Left lung (tissue), 10 donors: ENCODE measurements around the gene KLK8. TPM values are rescaled to one million over a fixed set of nuclear protein-coding genes. Genes with fewer than 3 reads are reported as not detected.

Source experiments
- ATAC-seq: fragments of 200-7000 bp; cut with Tn5 transposase; one replicate; pipeline ENCODE4 v1.9.1; 2020; ENCODE audit warnings: moderate library complexity
- DNase-seq, 4 donors: peaks; one replicate each; pipeline ENCODE4 v3.0.0-alpha.2; 2013 to 2020
- H3K27ac ChIP-seq, 2 donors: fragments of 200-600 bp; sonication (generic) in 1 of 2; one replicate each; pipeline versions ENCODE4 v1.5.0 to v1.8.0; 2020 to 2021
- H3K27me3 ChIP-seq, 2 donors: fragments of 200-600 bp; sonication (generic) in 1 of 2; one replicate each; pipeline versions ENCODE4 v1.5.0 to v1.8.0; 2020 to 2021
- H3K36me3 ChIP-seq, 2 donors: fragments of 200-600 bp; sonication (generic) in 1 of 2; one replicate each; pipeline versions ENCODE4 v1.5.0 to v1.8.0; 2020 to 2021
- H3K4me1 ChIP-seq, 2 donors: fragments of 200-600 bp; one replicate each; pipeline ENCODE4 v1.8.0; 2021
- H3K4me3 ChIP-seq, 2 donors: fragments of 200-600 bp; sonication (generic) in 1 of 2; one replicate each; pipeline versions ENCODE4 v1.5.0 to v1.8.0; 2020 to 2021; ENCODE audit warnings: mild to moderate bottlenecking in 1 of 2
- H3K9me3 ChIP-seq, 2 donors: fragments of 200-600 bp; sonication (generic) in 1 of 2; one replicate each; pipeline versions ENCODE4 v1.5.0 to v1.8.0; 2020 to 2021
- intact Hi-C, 2 donors: fragments of 100-400 bp; cut with DNase I; formaldehyde crosslinking; loops; one replicate each; pipeline versions ENCODE4 v1.11.2 to v1.14.2; 2022
- polyA plus RNA-seq, 6 donors: library from polyadenylated mRNA; unstranded; fragments of 120-200 nt; gene quantifications; one replicate each; pipeline ENCODE4 v1.2.1, GENCODE V29; 2013; ENCODE audit not compliant: insufficient read length in 6 of 6
- total RNA-seq, 2 donors: library from RNA; stranded (reverse); fragmentation: NEBNext Ultra II Directional; extraction: Animal tissue kit (Norgen Biotek cat#: 25700); gene quantifications; one replicate each; pipeline ENCODE4 v1.2.1, GENCODE V29; 2021
- TF ChIP-seq, protein P1 (sequence below), 2 donors: fragments of 200-600 bp; sonication (generic) in 1 of 2; IDR thresholded peaks; one replicate each; pipeline versions ENCODE4 v1.5.0 to v1.8.0; 2021; ENCODE audit warnings: antibody characterized with exemption in 2 of 2
- donor health status: DM: no; HTN: yes; CAD: no.
- donor health status: DM: no; HTN: no; CAD: no.

KLK8 gene
- total and polyA plus RNA-seq, 8 donors = 0.24 TPM; not detected in 7

- Histone ChIP-seq H3K27ac (no peak overlapping the region), H3K36me3 (no peaks in the 10 kb centered on the region), H3K9me3 (no peaks in the 10 kb centered on the region), H3K4me1 (no peaks in the 10 kb centered on the region), H3K4me3 (no peak overlapping the region), H3K27me3 (peaks cover 0 to 59% of the 10 kb centered on the region in 2 donors)
- intact Hi-C loops = no loop called here
- DNase-seq (no peak), ATAC-seq (no peak)
- TF ChIP-seq, protein P1, sequence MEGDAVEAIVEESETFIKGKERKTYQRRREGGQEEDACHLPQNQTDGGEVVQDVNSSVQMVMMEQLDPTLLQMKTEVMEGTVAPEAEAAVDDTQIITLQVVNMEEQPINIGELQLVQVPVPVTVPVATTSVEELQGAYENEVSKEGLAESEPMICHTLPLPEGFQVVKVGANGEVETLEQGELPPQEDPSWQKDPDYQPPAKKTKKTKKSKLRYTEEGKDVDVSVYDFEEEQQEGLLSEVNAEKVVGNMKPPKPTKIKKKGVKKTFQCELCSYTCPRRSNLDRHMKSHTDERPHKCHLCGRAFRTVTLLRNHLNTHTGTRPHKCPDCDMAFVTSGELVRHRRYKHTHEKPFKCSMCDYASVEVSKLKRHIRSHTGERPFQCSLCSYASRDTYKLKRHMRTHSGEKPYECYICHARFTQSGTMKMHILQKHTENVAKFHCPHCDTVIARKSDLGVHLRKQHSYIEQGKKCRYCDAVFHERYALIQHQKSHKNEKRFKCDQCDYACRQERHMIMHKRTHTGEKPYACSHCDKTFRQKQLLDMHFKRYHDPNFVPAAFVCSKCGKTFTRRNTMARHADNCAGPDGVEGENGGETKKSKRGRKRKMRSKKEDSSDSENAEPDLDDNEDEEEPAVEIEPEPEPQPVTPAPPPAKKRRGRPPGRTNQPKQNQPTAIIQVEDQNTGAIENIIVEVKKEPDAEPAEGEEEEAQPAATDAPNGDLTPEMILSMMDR (IDR thresholded peaks at IDR 0.05) = no peak
These were observed 39.2 kb downstream of the KLK8 start for GRCh38 chr19:50962245-50962644.

DNA sequence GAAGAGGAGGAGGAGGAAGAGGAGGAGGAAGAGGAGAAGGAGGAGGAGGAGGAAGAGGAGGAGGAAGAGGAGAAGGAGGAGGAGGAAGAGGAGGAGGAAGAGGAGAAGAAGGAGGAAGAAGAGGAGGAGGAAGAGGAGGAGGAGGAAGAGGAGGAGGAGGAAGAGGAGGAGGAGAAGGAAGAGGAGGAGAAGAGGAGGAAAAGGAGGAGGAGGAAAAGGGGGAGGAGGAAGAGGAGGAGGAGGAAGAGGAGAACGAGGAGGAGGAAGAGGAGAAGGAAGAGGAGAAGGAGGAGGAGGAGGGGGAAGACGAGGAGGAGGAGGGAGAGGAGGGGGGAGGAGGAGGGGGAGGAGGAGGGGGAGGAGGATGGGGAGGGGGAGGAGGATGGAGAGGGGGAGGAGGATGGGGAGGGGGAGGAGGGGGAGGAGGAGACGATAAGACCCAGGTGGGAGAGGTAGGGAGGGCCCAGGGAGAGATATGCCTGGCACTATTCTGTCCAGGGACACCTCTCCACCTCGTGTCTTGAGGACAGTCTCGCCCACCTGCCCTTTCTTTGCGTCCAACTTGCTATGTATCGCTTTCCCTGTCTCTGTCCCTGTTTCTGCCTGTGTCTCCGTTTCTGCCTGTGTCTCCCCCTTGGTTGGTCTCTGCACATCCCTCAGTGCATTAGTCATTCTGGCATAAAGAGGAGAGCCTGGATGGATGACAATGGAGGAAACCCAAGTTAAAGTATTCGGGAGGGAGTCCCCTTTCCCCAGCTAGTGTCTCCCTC lies 41.5 kb downstream of the KLK8 start:
- Histone ChIP-seq H3K4me1 (no peaks in the 10 kb centered on the region), H3K27ac (no peak overlapping the region), H3K4me3 (no peak overlapping the region), H3K27me3 (peaks cover 0 to 47% of the 10 kb centered on the region in 2 donors), H3K9me3 (no peaks in the 10 kb centered on the region), H3K36me3 (no peaks in the 10 kb centered on the region)
- ATAC-seq (no peak), DNase-seq (no peak)
- intact Hi-C loops = no loop called here
- TF ChIP-seq, protein P1 (IDR thresholded peaks at IDR 0.05) = no peak

GRCh38 chr19:50957587-50957986 lies 43.8 kb downstream of the KLK8 start:
- H3K27ac ChIP-seq = no peak overlapping the region
- no peaks in the 10 kb centered on the region for H3K36me3 ChIP-seq
- no peaks in the 10 kb centered on the region for H3K9me3 ChIP-seq
- H3K4me1 ChIP-seq = no peaks in the 10 kb centered on the region
- DNase-seq = no peak
- no peak overlapping the region for H3K4me3 ChIP-seq
- ATAC-seq = no peak
- TF ChIP-seq, protein P1 (IDR thresholded peaks at IDR 0.05) = no peak
- peaks cover 0 to 34% of the 10 kb centered on the region in 2 donors for H3K27me3 ChIP-seq
- intact Hi-C loops = no loop called here

DNA sequence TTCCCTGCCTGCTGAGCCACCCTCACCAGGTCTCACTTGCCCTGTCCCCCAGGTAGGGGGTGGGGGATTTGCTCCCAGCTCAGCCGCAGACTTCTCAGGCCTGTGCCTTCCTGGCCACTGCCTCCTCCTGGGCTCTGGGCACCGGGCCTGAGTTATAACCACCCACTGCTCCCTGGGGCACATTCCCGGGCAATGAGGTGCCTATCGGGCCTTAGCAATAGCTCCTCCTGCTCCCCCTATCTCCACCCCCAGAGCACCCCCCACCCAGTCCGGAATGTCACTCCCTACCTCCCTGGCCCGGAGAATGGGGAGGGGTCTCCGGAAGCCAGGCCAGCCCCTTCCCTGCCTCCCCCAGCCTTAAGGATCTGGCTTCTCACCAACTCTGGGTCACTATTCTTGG lies 48.5 kb downstream of the KLK8 start, which contains the start of gene KLK5:
Gene KLK5, minus strand, starts transcription at position 129 of the 400 bp plus-strand sequence. CDS start 381 bp downstream, outside the sequence.
- no peak for ATAC-seq
- peaks cover 0 to 40% of the 10 kb centered on the region in 2 donors for H3K27me3 ChIP-seq

GRCh38 chr19:50949861-50950260 lies 51.5 kb downstream of the KLK8 start:
- Histone ChIP-seq H3K36me3 (no peaks in the 10 kb centered on the region), H3K27me3 (peaks cover 0 to 41% of the 10 kb centered on the region in 2 donors), H3K4me3 (no peak overlapping the region), H3K4me1 (no peaks in the 10 kb centered on the region), H3K27ac (no peak overlapping the region), H3K9me3 (no peaks in the 10 kb centered on the region)
- TF ChIP-seq, protein P1 (IDR thresholded peaks at IDR 0.05) = no peak
- DNase-seq (no peak), ATAC-seq (no peak)
- intact Hi-C loops = no loop called here

More for the DNA sequence above, 48.5 kb downstream of the KLK8 start, which contains the start of gene KLK5:
- no peak within 1 kb of the TSS for H3K4me3 ChIP-seq
- H3K4me1 ChIP-seq = no peaks in the 10 kb centered on the region
- TF ChIP-seq, protein P1 (IDR thresholded peaks at IDR 0.05) = no peak
- H3K36me3 ChIP-seq = no peaks in the 10 kb centered on the region
- intact Hi-C loops = no loop called here
- no peak for DNase-seq
- no peaks in the 10 kb centered on the region for H3K9me3 ChIP-seq
- H3K27ac ChIP-seq = no peak within 1 kb of the TSS
